Ishikawa (cell line): ENCODE data around the gene INPP5J.

Experiments
- CEBPB ChIP-seq: IDR thresholded peaks from 2 replicates; pipeline ENCODE4 v1.6.1; 2012
- CREB1 ChIP-seq: IDR thresholded peaks from 2 replicates; pipeline ENCODE4 v1.6.1; 2012; ENCODE audit warnings: low read depth
- EGR1 ChIP-seq: IDR thresholded peaks from 2 replicates; pipeline ENCODE4 v1.6.1; 2012
- EP300 ChIP-seq: IDR thresholded peaks from 2 replicates; pipeline ENCODE4 v1.6.1; 2012; ENCODE audit warnings: borderline replicate concordance
- FOXM1 ChIP-seq: IDR thresholded peaks from 2 replicates; pipeline ENCODE4 v1.6.1; 2012; ENCODE audit warnings: low read depth, borderline replicate concordance
- MAX ChIP-seq: IDR thresholded peaks from 2 replicates; pipeline ENCODE4 v1.6.1; 2012
- NFIC ChIP-seq: IDR thresholded peaks from 2 replicates; pipeline ENCODE4 v1.6.1; 2012
- RAD21 ChIP-seq: IDR thresholded peaks from 2 replicates; pipeline ENCODE4 v1.6.1; 2012; ENCODE audit warnings: low read depth
- REST ChIP-seq: IDR thresholded peaks from 2 replicates; pipeline ENCODE4 v1.6.1; 2012; ENCODE audit warnings: low read depth, mild to moderate bottlenecking
- TAF1 ChIP-seq: IDR thresholded peaks from 2 replicates; pipeline ENCODE4 v1.6.1; 2012; ENCODE audit warnings: low read depth, mild to moderate bottlenecking
- TCF12 ChIP-seq: IDR thresholded peaks from 2 replicates; pipeline ENCODE4 v1.6.1; 2012; ENCODE audit warnings: low read depth
- TEAD4 ChIP-seq: IDR thresholded peaks from 2 replicates; pipeline ENCODE4 v1.6.1; 2012
- YY1 ChIP-seq: IDR thresholded peaks from 2 replicates; pipeline ENCODE4 v1.6.1; 2012; ENCODE audit warnings: low read depth
- ZBTB7A ChIP-seq: IDR thresholded peaks from 2 replicates; pipeline ENCODE4 v1.6.1; 2012; ENCODE audit warnings: low read depth
- TF ChIP-seq, protein P1 (sequence below): IDR thresholded peaks from 2 replicates; pipeline ENCODE4 v1.6.1; 2012

INPP5J gene

DNA sequence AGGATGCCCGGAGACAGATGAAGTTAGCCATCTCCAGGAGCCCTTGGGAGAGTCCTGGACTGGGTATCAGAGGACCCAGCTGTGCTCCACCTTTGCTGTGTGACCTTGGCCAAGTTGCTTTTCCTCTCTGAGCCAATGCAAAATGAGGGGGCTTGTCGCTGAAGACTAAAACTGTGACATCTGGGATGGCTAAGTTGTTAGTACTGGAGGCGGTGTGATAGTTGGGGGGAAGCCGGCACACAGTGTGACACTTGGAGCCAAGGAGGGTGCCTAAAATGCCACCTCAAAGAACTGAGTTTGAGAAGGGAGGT, 481 bp downstream of the INPP5J start:
- no peak for TF ChIP-seq REST
- TF ChIP-seq RAD21, result no peak
- no peak for TF ChIP-seq CEBPB
- TF ChIP-seq EGR1, result no peak

DNA sequence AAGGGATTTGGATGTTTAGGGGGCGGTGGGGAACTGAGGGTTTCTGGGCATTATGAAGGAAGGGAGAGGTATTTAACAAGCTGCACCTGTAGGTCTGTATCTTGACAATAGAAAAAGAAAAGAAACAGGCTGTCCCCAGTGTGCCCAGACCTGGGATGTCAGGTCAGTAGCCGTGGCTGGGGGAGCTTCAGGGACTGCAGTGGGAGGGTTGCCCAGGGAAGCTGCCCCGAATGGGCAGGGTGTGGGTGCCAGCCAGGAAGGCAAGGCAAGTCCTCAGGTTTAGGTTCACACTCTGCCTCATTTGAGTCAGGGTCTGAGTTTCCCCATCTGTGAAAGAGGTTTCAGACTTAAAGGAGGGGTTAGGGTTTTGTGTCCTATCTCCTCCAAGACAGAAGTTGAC, 1.5 kb downstream of the INPP5J start:
- no peak for TF ChIP-seq CREB1
- TF ChIP-seq EGR1, result no peak
- TF ChIP-seq REST, result no peak
- no peak for TF ChIP-seq MAX
- TF ChIP-seq TEAD4, result no peak
- no peak for TF ChIP-seq ZBTB7A
- no peak for TF ChIP-seq NFIC
- TF ChIP-seq, protein P1, sequence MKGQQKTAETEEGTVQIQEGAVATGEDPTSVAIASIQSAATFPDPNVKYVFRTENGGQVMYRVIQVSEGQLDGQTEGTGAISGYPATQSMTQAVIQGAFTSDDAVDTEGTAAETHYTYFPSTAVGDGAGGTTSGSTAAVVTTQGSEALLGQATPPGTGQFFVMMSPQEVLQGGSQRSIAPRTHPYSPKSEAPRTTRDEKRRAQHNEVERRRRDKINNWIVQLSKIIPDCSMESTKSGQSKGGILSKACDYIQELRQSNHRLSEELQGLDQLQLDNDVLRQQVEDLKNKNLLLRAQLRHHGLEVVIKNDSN, result no peak
- no peak for TF ChIP-seq RAD21
- TF ChIP-seq YY1, result no peak
- TF ChIP-seq EP300, result no peak
- TF ChIP-seq FOXM1, result no peak
- TF ChIP-seq TAF1, result no peak
- TF ChIP-seq TCF12, result no peak
- TF ChIP-seq CEBPB, result no peak

- TF ChIP-seq TEAD4 (no peak), REST (no peak), CEBPB (no peak), CREB1 (no peak), FOXM1 (no peak), EGR1 (no peak), YY1 (no peak), EP300 (no peak), NFIC (no peak), TCF12 (no peak), RAD21 (no peak), MAX (no peak), TAF1 (no peak)
- TF ChIP-seq, protein P1, result no peak
Measured at GRCh38 chr22:31124811-31125465, 2.2 kb downstream of the INPP5J start.

- TF ChIP-seq CREB1 (no peak), YY1 (no peak), CEBPB (no peak), EGR1 (no peak), MAX (no peak), NFIC (no peak), RAD21 (no peak), FOXM1 (no peak), TCF12 (no peak)
- TF ChIP-seq, protein P1, result no peak
Measured at GRCh38 chr22:31125521-31126117, 2.9 kb downstream of the INPP5J start.
